C4-2B (cell line): Measurements from ENCODE around the gene HBG2.
"Not testable (repeated sequence)": the region's sequence is repeated elsewhere in the genome, so short reads cannot be mapped to it uniquely, and the experiment has no call there.

Experiments used
- CTCF ChIP-seq: fragments of 450-650 bp; conservative IDR thresholded peaks from 2 replicates; pipeline ENCODE4 v1.5.1; 2017; ENCODE audit warnings: mild to moderate bottlenecking
- ZFX ChIP-seq: fragments of 450-650 bp; IDR thresholded peaks from 2 replicates; pipeline ENCODE4 v1.6.1; 2017

GRCh38 chr11:5254023-5254422, 558 bp downstream of the HBG2 start:
- not testable (repeated sequence) for TF ChIP-seq CTCF, ZFX
